Measurements from ENCODE around the gene SDK2.

Gene SDK2

DNA sequence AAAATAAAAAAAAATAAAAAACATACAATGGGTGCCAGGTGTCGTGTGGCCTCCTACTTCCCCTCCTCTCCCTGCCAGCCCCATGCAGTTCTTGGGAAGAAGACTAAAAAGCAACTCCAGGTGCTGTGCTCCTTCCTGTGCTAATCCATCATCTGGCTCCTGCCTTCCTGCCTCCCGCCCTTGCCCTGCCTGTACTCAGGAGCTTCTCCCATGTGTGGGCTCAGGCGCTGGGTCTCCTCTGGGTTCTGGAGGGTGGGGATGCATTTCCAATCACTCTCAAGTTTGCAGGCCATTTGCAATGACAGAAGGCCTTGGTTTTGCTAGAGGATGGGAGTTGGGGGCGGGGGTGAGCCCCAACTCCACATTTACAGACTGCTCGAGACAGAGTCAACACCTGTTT is 122.9 kb downstream of the SDK2 start:
- H3K36me3 ChIP-seq (replicated peaks in 1 of 2; ENCODE audit: control insufficient read depth in 2 of 2, insufficient read depth in 2 of 2, low read length in 2 of 2), result peaks cover 0 to 3% of the 10 kb centered on the region in 2 donors
- H3K79me1 ChIP-seq (ENCODE audit: low read depth, low read length), result peaks cover 10% of the 10 kb centered on the region
- H3K9me3 ChIP-seq (replicated peaks in 1 of 2; ENCODE audit: control insufficient read depth in 2 of 2, insufficient read depth in 1 of 2, low read depth in 1 of 2, low read length in 2 of 2), result no peaks in the 10 kb centered on the region
- no peak overlapping the region for H2BK15ac ChIP-seq (ENCODE audit: low read length)
- no peak overlapping the region for H3K23ac ChIP-seq (ENCODE audit: low read depth, low read length, poor library complexity)
- H3K27ac ChIP-seq (replicated peaks; ENCODE audit: low read length), result no peak overlapping the region
- H3K18ac ChIP-seq (ENCODE audit: low read length), result no peak overlapping the region
- no peak for DNase-seq (ENCODE audit: low spot score)
- no peak overlapping the region for H3K14ac ChIP-seq (ENCODE audit: low read length)
- no peak overlapping the region for H2AK5ac ChIP-seq (ENCODE audit: low read depth, low read length)
- H2BK120ac ChIP-seq (ENCODE audit: low read depth, low read length), result no peak overlapping the region
- H3K4ac ChIP-seq (ENCODE audit: low read length), result no peak overlapping the region
- H3K27me3 ChIP-seq (ENCODE audit: control insufficient read depth in 3 of 3, insufficient read depth in 3 of 3, low read depth in 1 of 3, low read length in 3 of 3), result no peaks in the 10 kb centered on the region
- no peak overlapping the region for H3K4me3 ChIP-seq (ENCODE audit: low read length in 2 of 2)
- H3K4me1 ChIP-seq (ENCODE audit: control insufficient read depth in 2 of 2, insufficient read depth in 1 of 2, low read depth in 1 of 2, low read length in 2 of 2), result peaks cover 3 to 4% of the 10 kb centered on the region in 2 donors
- no peak overlapping the region for H2BK12ac ChIP-seq (ENCODE audit: low read length)
- H2BK5ac ChIP-seq (ENCODE audit: low read length), result no peak overlapping the region
- H4K91ac ChIP-seq (ENCODE audit: low read depth, low read length, poor library complexity), result no peak overlapping the region
- no peak overlapping the region for H2AFZ ChIP-seq (ENCODE audit: low read length)
- H3K9ac ChIP-seq (ENCODE audit: low read depth, low read length, poor library complexity), result no peak overlapping the region
- WGBS, 2 donors (ENCODE audit: extremely low coverage in 2 of 2, insufficient read length in 2 of 2, insufficient replicate concordance in 1 of 2), result no CpG with 5 or more reads among the region's 5 CpGs
- no peak overlapping the region for H3K4me2 ChIP-seq (ENCODE audit: insufficient read depth, low read length, poor library complexity, severe bottlenecking)
- H4K8ac ChIP-seq (ENCODE audit: low read depth, low read length), result no peak overlapping the region

DNA sequence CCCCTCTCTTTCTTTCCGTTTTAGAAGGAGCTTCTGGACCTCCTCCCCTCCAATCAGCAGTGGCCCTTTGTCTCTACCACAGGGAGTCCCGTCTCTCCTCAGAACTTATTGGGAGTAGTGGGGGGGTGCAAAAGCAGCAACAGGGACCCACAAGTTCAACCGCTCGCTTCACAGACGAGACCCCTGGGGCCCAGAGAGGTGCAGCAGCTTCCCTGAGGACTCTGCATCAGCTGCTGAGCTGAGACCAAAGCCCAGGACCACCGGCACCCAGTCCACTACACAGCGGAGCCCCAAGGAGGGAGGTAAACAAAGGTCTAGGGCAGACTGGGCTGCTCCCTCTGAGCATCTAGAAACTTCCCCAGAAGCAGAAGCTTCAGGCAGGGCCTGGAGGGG is 123.9 kb downstream of the SDK2 start:
- H3K27me3 ChIP-seq (ENCODE audit: control insufficient read depth in 3 of 3, insufficient read depth in 3 of 3, low read depth in 1 of 3, low read length in 3 of 3), result no peaks in the 10 kb centered on the region
- peaks cover 8% of the 10 kb centered on the region for H3K79me1 ChIP-seq (ENCODE audit: low read depth, low read length)
- no peak overlapping the region for H3K4ac ChIP-seq (ENCODE audit: low read length)
- H3K4me2 ChIP-seq (ENCODE audit: insufficient read depth, low read length, poor library complexity, severe bottlenecking), result no peak overlapping the region
- no peak overlapping the region for H3K4me3 ChIP-seq (ENCODE audit: low read length in 2 of 2)
- H2BK12ac ChIP-seq (ENCODE audit: low read length), result no peak overlapping the region
- no peak overlapping the region for H2AK5ac ChIP-seq (ENCODE audit: low read depth, low read length)
- H4K8ac ChIP-seq (ENCODE audit: low read depth, low read length), result no peak overlapping the region
- H2BK5ac ChIP-seq (ENCODE audit: low read length), result no peak overlapping the region
- no CpG with 5 or more reads among the region's 7 CpGs for WGBS, 2 donors (ENCODE audit: extremely low coverage in 2 of 2, insufficient read length in 2 of 2, insufficient replicate concordance in 1 of 2)
- H2BK15ac ChIP-seq (ENCODE audit: low read length), result no peak overlapping the region
- no peak overlapping the region for H4K91ac ChIP-seq (ENCODE audit: low read depth, low read length, poor library complexity)
- H3K14ac ChIP-seq (ENCODE audit: low read length), result no peak overlapping the region
- no peak for DNase-seq (ENCODE audit: low spot score)
- H3K27ac ChIP-seq (replicated peaks; ENCODE audit: low read length), result no peak overlapping the region
- H3K9ac ChIP-seq (ENCODE audit: low read depth, low read length, poor library complexity), result peak overlapping the region; percentile 5
- peaks cover 0 to 3% of the 10 kb centered on the region in 2 donors for H3K36me3 ChIP-seq (replicated peaks in 1 of 2; ENCODE audit: control insufficient read depth in 2 of 2, insufficient read depth in 2 of 2, low read length in 2 of 2)
- H3K9me3 ChIP-seq (replicated peaks in 1 of 2; ENCODE audit: control insufficient read depth in 2 of 2, insufficient read depth in 1 of 2, low read depth in 1 of 2, low read length in 2 of 2), result no peaks in the 10 kb centered on the region
- peaks cover 3 to 4% of the 10 kb centered on the region in 2 donors for H3K4me1 ChIP-seq (ENCODE audit: control insufficient read depth in 2 of 2, insufficient read depth in 1 of 2, low read depth in 1 of 2, low read length in 2 of 2)
- no peak overlapping the region for H2AFZ ChIP-seq (ENCODE audit: low read length)
- H3K23ac ChIP-seq (ENCODE audit: low read depth, low read length, poor library complexity), result no peak overlapping the region
- no peak overlapping the region for H3K18ac ChIP-seq (ENCODE audit: low read length)
- no peak overlapping the region for H2BK120ac ChIP-seq (ENCODE audit: low read depth, low read length)

DNA sequence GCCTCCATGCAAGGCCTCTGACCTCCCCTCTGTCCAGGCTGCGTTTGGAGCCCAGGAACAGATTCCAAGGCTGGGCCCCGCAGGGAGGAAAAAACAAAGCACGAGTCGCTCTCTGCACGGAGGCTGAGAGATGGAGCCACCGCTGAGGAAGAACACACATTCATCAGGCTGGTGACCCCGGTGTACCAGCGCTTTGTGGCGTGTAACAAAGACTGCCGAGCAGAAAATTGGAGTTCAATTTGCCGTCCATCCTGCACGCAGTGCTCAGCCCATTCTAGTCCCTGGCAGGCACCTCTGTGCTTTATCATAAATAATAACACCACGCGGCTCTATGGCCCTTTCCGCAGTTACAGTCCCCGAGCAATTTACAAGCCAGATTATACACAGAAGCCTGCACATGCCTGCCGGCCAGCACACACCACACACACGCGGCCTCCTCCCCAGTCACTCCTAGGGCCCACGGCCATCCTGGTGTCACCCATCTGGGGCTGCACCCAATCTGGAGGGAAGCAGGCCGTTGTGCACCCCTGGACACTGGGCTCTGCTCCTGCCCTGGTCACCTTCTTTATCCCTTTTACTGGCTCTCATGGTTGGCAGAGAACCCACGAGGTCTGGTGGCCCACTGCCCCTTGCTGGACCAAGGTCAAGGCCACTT is 124.4 kb downstream of the SDK2 start:
- Histone ChIP-seq H3K27ac (replicated peaks; ENCODE audit: low read length) (no peak overlapping the region), H2BK12ac (ENCODE audit: low read length) (no peak overlapping the region), H3K4me2 (ENCODE audit: insufficient read depth, low read length, poor library complexity, severe bottlenecking) (no peak overlapping the region), H4K91ac (ENCODE audit: low read depth, low read length, poor library complexity) (no peak overlapping the region), H2AK5ac (ENCODE audit: low read depth, low read length) (no peak overlapping the region), H3K4me1 (ENCODE audit: control insufficient read depth in 2 of 2, insufficient read depth in 1 of 2, low read depth in 1 of 2, low read length in 2 of 2) (peaks cover 3 to 4% of the 10 kb centered on the region in 2 donors), H3K18ac (ENCODE audit: low read length) (no peak overlapping the region), H2AFZ (ENCODE audit: low read length) (no peak overlapping the region), H3K27me3 (ENCODE audit: control insufficient read depth in 3 of 3, insufficient read depth in 3 of 3, low read depth in 1 of 3, low read length in 3 of 3) (no peaks in the 10 kb centered on the region), H2BK120ac (ENCODE audit: low read depth, low read length) (no peak overlapping the region), H3K9ac (ENCODE audit: low read depth, low read length, poor library complexity) (peak overlapping the region; percentile 6), H3K9me3 (replicated peaks in 1 of 2; ENCODE audit: control insufficient read depth in 2 of 2, insufficient read depth in 1 of 2, low read depth in 1 of 2, low read length in 2 of 2) (no peaks in the 10 kb centered on the region), H4K8ac (ENCODE audit: low read depth, low read length) (no peak overlapping the region), H3K23ac (ENCODE audit: low read depth, low read length, poor library complexity) (no peak overlapping the region), H3K14ac (ENCODE audit: low read length) (no peak overlapping the region), H2BK5ac (ENCODE audit: low read length) (no peak overlapping the region), H2BK15ac (ENCODE audit: low read length) (no peak overlapping the region), H3K79me1 (ENCODE audit: low read depth, low read length) (peaks cover 7% of the 10 kb centered on the region), H3K4ac (ENCODE audit: low read length) (no peak overlapping the region), H3K36me3 (replicated peaks in 1 of 2; ENCODE audit: control insufficient read depth in 2 of 2, insufficient read depth in 2 of 2, low read length in 2 of 2) (peaks cover 0 to 3% of the 10 kb centered on the region in 2 donors), H3K4me3 (ENCODE audit: low read length in 2 of 2) (no peak overlapping the region)
- no CpG with 5 or more reads among the region's 22 CpGs for WGBS, 2 donors (ENCODE audit: extremely low coverage in 2 of 2, insufficient read length in 2 of 2, insufficient replicate concordance in 1 of 2)
- no peak for DNase-seq (ENCODE audit: low spot score)

DNA sequence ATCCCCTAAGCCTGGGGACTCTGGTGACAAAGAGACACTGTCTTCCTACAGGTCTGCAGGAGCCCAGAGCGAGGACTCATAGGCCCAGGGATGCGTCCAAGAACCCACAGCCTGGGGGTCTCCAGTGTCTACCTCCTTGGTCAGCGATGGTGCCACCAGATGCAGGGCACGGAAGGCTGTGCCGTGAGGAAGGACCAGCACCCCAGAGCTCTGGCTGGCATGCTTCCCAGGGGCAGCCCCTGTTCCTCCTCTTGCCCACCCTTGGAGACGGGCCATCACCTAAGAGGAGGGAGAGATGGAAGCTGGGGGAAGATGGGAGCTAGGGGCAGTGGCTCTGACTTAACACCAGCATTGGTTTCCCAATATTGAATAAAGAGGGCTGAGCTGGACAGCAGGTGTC is 125.2 kb downstream of the SDK2 start:
- Histone ChIP-seq H3K14ac (ENCODE audit: low read length) (peak overlapping the region; percentile 77), H4K91ac (ENCODE audit: low read depth, low read length, poor library complexity) (no peak overlapping the region), H2BK120ac (ENCODE audit: low read depth, low read length) (no peak overlapping the region), H2BK12ac (ENCODE audit: low read length) (no peak overlapping the region), H2AK5ac (ENCODE audit: low read depth, low read length) (no peak overlapping the region), H2BK5ac (ENCODE audit: low read length) (peak overlapping the region; percentile 26), H3K9me3 (replicated peaks in 1 of 2; ENCODE audit: control insufficient read depth in 2 of 2, insufficient read depth in 1 of 2, low read depth in 1 of 2, low read length in 2 of 2) (no peaks in the 10 kb centered on the region), H3K23ac (ENCODE audit: low read depth, low read length, poor library complexity) (no peak overlapping the region), H3K27ac (replicated peaks; ENCODE audit: low read length) (no peak overlapping the region), H2BK15ac (ENCODE audit: low read length) (no peak overlapping the region), H3K4ac (ENCODE audit: low read length) (no peak overlapping the region), H3K4me3 (ENCODE audit: low read length in 2 of 2) (no peak overlapping the region), H3K79me1 (ENCODE audit: low read depth, low read length) (peaks cover 2% of the 10 kb centered on the region), H4K8ac (ENCODE audit: low read depth, low read length) (no peak overlapping the region), H3K18ac (ENCODE audit: low read length) (no peak overlapping the region), H3K4me2 (ENCODE audit: insufficient read depth, low read length, poor library complexity, severe bottlenecking) (no peak overlapping the region), H3K9ac (ENCODE audit: low read depth, low read length, poor library complexity) (no peak overlapping the region), H3K36me3 (replicated peaks in 1 of 2; ENCODE audit: control insufficient read depth in 2 of 2, insufficient read depth in 2 of 2, low read length in 2 of 2) (no peaks in the 10 kb centered on the region), H2AFZ (ENCODE audit: low read length) (no peak overlapping the region), H3K4me1 (ENCODE audit: control insufficient read depth in 2 of 2, insufficient read depth in 1 of 2, low read depth in 1 of 2, low read length in 2 of 2) (peaks cover 3 to 12% of the 10 kb centered on the region in 2 donors), H3K27me3 (ENCODE audit: control insufficient read depth in 3 of 3, insufficient read depth in 3 of 3, low read depth in 1 of 3, low read length in 3 of 3) (no peaks in the 10 kb centered on the region)
- DNase-seq (ENCODE audit: low spot score), result no peak
- no CpG with 5 or more reads among the region's 6 CpGs for WGBS, 2 donors (ENCODE audit: extremely low coverage in 2 of 2, insufficient read length in 2 of 2, insufficient replicate concordance in 1 of 2)

Measured in neuronal stem cell (in vitro differentiated cells).